Erythroblast (primary cell): ENCODE data around the gene SERAC1.

ENCODE experiments used
- DNase-seq, 2 experiments: peaks; one replicate each; lab custom pipeline; 2025; lab: John Stamatoyannopoulos, UW
- GATA1 ChIP-seq: IDR thresholded peaks from 2 replicates; pipeline ENCODE4 v1.6.1; 2011; ENCODE audit warnings: low read depth, mild to moderate bottlenecking, control low read depth, low read length, moderate library complexity
- POLR2A ChIP-seq: IDR thresholded peaks from 2 replicates; pipeline ENCODE4 v1.6.1; 2011; ENCODE audit warnings: mild to moderate bottlenecking, low read length

The SERAC1 gene

GRCh38 chr6:158122048-158122447, 46.0 kb downstream of the SERAC1 start:
- TF ChIP-seq POLR2A (no peak), GATA1 (no peak)
- DNase-seq, result no peak

- TF ChIP-seq GATA1 (no peak), POLR2A (no peak)
- DNase-seq, result no peak
These were observed 46.7 kb downstream of the SERAC1 start for GRCh38 chr6:158121335-158121734.

GRCh38 chr6:158118886-158119285, 49.2 kb downstream of the SERAC1 start:
- DNase-seq, result no peak
- TF ChIP-seq POLR2A (no peak), GATA1 (no peak)

- TF ChIP-seq POLR2A, result no peak
- DNase-seq, result no peak
These were observed 52.6 kb downstream of the SERAC1 start for GRCh38 chr6:158115508-158115907.

GRCh38 chr6:158115102-158115501, 53.0 kb downstream of the SERAC1 start:
- DNase-seq, result no peak
- TF ChIP-seq POLR2A, result no peak
- TF ChIP-seq GATA1, result no peak

GRCh38 chr6:158113802-158114201, 54.3 kb downstream of the SERAC1 start:
- TF ChIP-seq POLR2A, result no peak
- TF ChIP-seq GATA1, result no peak
- DNase-seq, result no peak

DNA sequence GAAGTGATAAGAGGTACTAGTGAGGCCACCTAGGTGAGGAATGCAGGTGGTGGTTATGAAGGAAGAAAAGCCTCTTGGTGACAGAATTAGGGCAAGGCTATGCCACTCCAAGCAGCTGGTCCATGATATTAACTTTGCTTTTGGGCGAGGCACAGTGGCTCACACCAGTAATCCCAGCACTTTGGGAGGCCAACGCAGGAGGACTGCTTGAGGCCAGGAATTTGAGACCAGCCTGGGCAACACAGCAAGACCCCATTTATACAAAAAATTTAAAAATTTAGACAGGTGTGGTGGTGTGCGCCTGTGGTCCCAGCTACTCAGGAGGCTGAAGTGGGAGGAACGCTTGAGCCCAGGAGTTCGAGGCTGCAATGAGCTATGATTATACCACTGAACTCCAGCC, 56.1 kb downstream of the SERAC1 start:
- DNase-seq, result no peak
- TF ChIP-seq POLR2A (no peak), GATA1 (no peak)

DNA sequence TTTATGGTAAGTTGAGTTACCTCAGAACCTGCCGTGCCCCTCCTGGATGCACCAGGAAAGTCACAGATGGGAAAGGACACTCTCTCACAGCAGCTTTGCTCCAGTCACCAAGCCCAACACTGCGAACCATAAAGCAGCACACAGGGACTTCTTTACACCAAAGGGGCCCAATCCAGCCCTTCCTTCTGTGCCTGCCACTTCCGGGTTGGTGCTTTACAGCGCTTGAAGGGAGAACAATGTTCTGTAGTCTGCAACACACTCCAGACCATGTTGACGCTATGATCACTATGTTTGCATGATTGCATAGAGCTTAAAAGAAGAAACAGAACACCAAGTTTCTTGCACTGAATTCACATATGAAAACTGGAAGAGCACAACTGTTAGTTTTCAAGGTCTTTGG, 57.1 kb downstream of the SERAC1 start:
- DNase-seq, result no peak
- TF ChIP-seq POLR2A, result no peak
- no peak for TF ChIP-seq GATA1

GRCh38 chr6:158109748-158110147, 58.3 kb downstream of the SERAC1 start:
- peak in 1 of 2 experiments; percentile 35 for DNase-seq

DNA sequence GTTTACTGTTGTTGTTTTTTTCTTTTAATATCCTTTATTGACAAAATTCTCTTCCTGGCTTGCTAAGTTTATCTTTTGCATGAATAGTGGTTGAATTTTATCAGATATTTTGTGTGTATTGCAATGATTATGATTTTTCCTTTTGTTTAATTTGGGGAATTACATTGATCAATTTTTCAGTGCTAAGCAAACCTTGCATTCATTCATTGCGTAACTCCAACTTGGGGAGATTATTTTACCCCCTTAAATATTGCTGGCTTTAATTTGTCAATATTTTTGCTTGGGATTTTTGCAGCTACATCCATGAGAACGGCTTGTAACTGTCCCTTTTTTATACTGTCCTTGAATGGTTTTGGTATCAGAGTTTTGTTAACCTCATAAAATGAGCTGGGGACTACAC, 63.4 kb downstream of the SERAC1 start:
- no peak for DNase-seq
- TF ChIP-seq GATA1 (no peak), POLR2A (no peak)

More at GRCh38 chr6:158109748-158110147, 58.3 kb downstream of the SERAC1 start:
- no peak for TF ChIP-seq GATA1
- no peak for TF ChIP-seq POLR2A

DNA sequence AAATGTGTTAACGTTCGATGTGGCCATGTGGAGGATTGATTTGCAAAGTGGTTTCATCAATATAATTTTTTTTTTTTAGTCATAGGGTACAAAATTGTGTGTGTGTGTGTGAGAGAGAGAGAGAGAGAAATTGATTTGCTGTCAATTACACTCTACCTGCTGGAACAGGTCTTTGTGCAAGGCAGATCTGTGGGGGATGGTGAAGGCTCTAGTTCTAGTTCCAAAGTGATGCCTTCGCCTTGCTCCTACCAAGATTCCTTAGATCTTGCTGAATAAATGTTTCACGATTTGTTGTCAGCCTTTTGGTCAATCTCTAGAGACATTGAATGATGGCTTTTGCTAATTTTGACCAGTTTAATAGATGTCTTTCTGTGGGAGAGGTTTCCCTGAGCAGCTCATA, 64.8 kb downstream of the SERAC1 start:
- no peak for DNase-seq
- TF ChIP-seq POLR2A (no peak), GATA1 (no peak)

GRCh38 chr6:158095671-158096070, 72.4 kb downstream of the SERAC1 start:
- TF ChIP-seq POLR2A (no peak), GATA1 (no peak)
- no peak for DNase-seq

- no peak for DNase-seq
- no peak for TF ChIP-seq GATA1
- TF ChIP-seq POLR2A, result no peak
These were observed 73.0 kb downstream of the SERAC1 start for GRCh38 chr6:158095031-158095430.

GRCh38 chr6:158092806-158093205, 75.3 kb downstream of the SERAC1 start:
- no peak for DNase-seq
- no peak for TF ChIP-seq POLR2A
- no peak for TF ChIP-seq GATA1

DNA sequence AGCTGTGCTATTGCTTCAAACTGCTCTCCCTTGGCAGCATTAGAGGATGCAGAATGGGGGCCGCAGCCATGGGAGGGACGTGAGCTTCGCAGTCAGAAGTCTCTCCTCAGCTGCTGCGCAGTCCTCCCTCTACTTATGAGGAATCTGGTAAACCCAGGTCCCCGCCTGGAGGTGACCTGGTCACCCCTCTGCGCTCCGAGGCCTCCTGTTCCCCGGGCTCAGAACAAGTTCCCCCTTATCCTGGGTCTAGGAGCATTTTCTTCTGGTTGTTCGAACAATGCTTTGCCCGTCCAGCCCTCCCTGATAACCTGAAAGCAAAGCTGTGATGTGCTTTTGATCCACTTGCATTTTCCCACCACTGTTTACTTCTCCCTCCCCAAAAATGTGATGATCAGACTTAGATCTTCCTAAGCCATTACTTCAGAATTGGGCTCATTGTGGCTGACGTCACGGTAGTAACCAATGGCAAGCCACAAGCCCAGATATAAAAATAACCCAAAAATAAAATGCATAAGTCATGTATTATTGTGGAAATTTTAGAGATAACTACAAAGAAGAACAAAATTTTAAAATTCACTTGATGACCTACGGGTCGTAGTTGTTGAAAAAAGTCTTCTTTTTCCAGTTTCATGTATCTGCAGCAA, 80.7 kb downstream of the SERAC1 start:
- no peak for DNase-seq
- TF ChIP-seq POLR2A (no peak), GATA1 (no peak)
